Lung microvascular endothelial cell (primary cell): Measurements from ENCODE around the gene BOD1L1. TPM values are rescaled to one million over a fixed set of nuclear protein-coding genes. Genes with fewer than 3 reads are reported as not detected.
"Not testable (repeated sequence)": the region's sequence is repeated elsewhere in the genome, so short reads cannot be mapped to it uniquely, and the experiment has no call there.

Source experiments
- DNase-seq, 2 donors: peaks; one replicate each; pipeline versions ENCODE4 v3.0.0 to v3.0.0-alpha.2; 2010; ENCODE audit warnings: low read depth in 2 of 2
- total RNA-seq: library from RNA; depleted of rRNA; stranded (reverse); fragments of >200 nt; gene quantifications from 2 replicates; pipeline ENCODE4 v1.2.1, GENCODE V29; 2014

BOD1L1 gene
- total RNA-seq, 1 donor from 2014 or later, result 24.0 TPM

DNA sequence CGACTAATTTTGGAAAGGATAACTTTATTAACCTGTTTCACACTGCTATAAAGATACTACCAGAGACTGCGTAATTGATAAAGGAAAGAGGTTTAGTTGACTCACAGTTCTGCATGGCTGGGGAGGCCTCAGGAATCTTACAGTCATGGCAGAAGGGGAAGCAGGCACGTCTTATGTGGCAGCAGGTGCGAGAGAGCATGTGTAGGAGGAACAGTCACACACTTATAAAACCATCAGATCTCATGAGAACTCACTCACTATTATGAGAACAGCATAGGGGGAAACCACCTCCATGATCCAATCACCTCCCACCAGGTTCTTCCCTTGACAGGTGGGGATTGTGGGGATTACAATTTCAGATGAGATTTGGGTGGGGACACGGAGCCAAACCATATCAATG is 67.4 kb downstream of the BOD1L1 start:
- not testable (repeated sequence) for DNase-seq

DNA sequence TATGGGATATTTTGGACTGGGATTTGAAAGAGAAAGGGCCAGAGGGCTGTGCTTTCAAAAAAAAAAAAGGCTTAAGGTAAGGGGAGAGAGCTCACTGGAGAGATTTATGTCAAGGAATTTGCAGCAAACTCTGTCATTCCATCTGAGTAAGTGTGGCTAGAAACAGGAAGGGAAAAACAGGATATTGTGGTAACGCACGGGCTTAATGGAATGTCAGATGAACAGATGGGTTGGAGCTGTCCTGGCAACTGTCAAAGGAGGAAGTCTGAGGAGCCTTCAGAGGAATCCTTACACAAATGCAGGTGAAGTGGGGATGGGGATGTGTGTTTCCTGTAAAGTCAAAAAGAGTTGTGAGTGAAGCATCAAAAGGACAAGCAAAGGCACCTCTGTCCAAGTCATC is 68.1 kb downstream of the BOD1L1 start:
- DNase-seq, result peak in 1 of 2 donors; percentile 72

GRCh38 chr4:13558881-13559280 is 68.6 kb downstream of the BOD1L1 start:
- no peak for DNase-seq

GRCh38 chr4:13555325-13555724 is 72.2 kb downstream of the BOD1L1 start:
- no peak for DNase-seq

GRCh38 chr4:13553081-13553480 is 74.4 kb downstream of the BOD1L1 start:
- DNase-seq, result no peak

DNA sequence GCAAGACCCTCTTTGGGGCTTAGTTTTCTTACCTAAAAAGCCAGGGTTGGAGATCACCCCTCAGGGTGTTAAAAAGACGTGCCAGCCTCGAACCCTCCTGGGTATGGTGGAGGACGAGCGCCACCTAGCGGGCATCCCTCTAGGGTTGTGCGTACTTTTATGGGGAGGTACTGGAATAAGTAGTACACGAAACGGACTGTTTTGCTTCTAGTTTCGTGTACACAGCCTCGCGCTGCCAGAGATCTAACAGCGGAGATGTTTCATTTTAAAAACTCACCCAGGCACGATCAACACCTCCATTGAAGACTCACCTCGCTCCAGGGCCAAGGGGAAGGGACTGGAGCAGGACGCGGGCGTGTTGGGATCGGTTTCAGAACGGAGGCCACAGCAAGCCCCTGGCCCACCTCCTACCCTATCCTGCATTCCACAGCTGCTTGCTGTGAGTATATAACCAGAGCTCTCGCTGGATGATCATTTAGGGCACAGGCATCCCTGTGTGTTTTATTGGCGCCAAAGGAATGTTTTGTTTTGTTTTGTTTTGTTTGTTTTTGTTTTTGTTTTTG is 78.5 kb downstream of the BOD1L1 start:
- DNase-seq, result peak; percentile 78 to 83

DNA sequence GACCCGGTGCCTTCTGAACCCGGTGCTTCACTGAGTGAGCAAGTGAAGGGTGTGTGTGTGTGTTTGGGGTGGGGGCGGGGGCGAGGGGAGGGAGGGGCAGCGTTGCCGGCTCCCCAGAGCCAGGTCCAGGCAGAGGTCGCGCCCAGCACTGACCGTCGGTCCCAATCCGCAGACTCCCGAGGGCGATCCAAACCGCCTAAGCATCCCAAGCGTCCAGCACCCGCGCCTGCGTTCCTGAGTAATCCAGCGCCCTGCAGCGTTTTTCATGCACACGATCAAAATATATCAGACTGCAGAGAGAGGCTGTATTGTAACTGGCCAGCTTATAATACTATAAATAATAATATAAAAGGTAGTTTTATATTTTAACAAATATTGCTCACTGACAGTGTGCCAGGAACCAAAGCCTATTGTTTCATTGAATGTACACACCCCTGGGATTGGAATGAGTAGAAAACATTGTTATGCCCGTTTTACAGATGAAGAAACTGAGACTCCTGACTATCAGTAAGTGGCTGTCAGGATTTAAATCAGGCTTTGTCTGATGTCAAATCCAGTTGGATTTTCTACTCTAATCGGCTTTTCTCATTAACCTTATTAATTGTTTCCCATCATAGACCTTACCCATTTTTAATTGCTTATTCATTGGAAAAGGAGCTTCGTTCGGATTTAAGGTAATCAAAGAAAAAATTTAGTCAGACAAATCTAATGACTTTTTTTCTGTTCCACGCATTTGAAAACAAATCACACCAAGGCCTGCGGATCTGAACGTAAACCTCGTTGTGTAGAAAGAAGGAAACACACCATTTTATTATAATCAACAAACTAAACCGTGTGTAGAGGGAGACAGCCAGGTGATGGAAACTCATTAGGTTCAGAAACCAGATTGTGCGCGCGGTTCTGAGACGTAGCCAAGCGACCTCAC is 79.2 kb downstream of the BOD1L1 start:
- no peak for DNase-seq

DNA sequence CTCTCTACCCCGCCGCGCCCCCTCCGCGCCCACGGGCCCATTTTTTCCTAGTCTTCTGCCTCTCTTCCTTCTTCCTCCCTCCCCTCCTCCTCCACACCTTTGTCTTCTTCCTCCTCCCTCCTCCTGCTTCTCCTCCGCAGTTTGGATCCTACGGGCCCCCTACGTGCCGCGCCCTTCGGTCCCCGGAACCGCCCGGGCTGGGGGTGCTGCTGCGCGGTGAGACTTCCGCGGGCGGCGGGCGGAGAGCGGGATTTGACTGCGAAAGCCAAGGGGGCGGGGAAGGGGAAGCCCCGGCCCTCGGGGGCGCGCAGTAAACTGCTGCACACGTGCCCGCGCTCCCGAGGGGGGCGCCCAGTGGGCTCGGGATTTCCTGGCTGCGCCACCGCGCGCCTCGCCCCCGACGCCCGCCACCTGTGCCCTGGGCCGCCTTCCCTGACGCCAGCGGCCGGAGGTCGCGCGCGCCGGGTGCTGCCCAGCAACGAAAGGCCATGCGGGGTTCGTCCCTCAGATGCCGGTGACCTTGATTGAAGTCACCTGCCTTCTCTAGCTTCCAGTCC is 80.0 kb downstream of the BOD1L1 start:
- DNase-seq, result no peak

GRCh38 chr4:13546941-13547484 is 80.5 kb downstream of the BOD1L1 start:
- no peak for DNase-seq

- DNase-seq, result no peak
Measured at GRCh38 chr4:13546142-13546940, 81.2 kb downstream of the BOD1L1 start.

- DNase-seq, result no peak
Measured at GRCh38 chr4:13545394-13545808, 82.1 kb downstream of the BOD1L1 start.

- DNase-seq, result peak; percentile 62 to 80
Measured at GRCh38 chr4:13544606-13545393, 82.7 kb downstream of the BOD1L1 start.

GRCh38 chr4:13543839-13544605 is 83.5 kb downstream of the BOD1L1 start, which contains the start of gene NKX3-2:
Gene NKX3-2 (minus strand): TSS chr4:13544508. CDS start chr4:13544414, 94 bp downstream.
- DNase-seq, result peak; percentile 28 to 43

GRCh38 chr4:13543032-13543838 is 84.3 kb downstream of the BOD1L1 start:
- DNase-seq, result no peak

- DNase-seq, result no peak
Measured at GRCh38 chr4:13542577-13543031, 84.9 kb downstream of the BOD1L1 start.

DNA sequence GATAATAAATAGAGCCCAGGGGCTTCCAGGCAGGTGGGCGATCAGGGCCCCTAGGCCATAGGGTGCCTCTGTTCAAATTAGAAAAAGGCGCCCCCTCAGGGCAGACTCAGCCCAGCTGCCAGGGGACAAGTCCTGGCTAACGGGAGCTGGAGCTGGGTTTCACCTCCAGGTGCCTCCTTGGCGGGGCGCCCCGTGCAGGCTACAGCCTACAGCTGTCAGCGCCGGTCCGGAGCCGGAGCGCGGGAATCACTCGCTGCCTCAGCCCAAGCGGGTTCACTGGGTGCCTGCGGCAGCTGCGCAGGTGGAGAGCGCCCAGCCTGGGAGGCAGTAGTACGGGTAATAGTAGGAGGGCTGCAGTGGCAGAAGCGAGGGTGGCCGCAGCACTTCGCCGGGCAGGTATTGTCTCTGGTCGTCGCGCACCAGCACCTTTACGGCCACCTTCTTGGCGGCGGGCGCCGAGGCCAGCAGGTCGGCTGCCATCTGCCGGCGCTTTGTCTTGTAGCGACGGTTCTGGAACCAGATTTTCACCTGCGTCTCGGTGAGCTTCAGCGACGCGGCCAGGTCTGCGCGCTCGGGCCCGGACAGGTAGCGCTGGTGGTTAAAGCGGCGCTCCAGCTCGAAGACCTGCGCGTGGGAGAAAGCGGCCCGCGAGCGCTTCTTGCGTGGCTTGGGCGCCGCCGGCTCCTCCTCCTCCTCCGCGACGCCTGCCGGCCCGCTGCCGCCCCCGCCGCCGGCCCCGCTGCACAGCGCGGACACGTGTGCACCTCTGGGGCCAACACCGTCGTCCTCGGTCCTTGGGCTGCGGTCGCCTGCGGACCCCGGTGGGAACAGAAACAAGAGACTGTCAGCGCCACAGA is 85.6 kb downstream of the BOD1L1 start:
- DNase-seq, result no peak

GRCh38 chr4:13541176-13541604 is 86.3 kb downstream of the BOD1L1 start:
- no peak for DNase-seq
